Glomerular endothelial cell (primary cell): Measurements from ENCODE around the gene CBX6. TPM values are rescaled to one million over a fixed set of nuclear protein-coding genes. Genes with fewer than 3 reads are reported as not detected.

Source experiments
- DNase-seq: peaks from one replicate; pipeline ENCODE4 v3.0.0-alpha.2; 2011; ENCODE audit warnings: low read depth, low spot score; ENCODE audit errors: extremely low read depth
- total RNA-seq: library from RNA; depleted of rRNA; stranded (reverse); fragments of >200 nt; gene quantifications from 2 replicates; pipeline ENCODE4 v1.2.3, GENCODE V29; 2015

Gene CBX6
- total RNA-seq, 1 donor from 2014 or later = 49.6 TPM

DNA sequence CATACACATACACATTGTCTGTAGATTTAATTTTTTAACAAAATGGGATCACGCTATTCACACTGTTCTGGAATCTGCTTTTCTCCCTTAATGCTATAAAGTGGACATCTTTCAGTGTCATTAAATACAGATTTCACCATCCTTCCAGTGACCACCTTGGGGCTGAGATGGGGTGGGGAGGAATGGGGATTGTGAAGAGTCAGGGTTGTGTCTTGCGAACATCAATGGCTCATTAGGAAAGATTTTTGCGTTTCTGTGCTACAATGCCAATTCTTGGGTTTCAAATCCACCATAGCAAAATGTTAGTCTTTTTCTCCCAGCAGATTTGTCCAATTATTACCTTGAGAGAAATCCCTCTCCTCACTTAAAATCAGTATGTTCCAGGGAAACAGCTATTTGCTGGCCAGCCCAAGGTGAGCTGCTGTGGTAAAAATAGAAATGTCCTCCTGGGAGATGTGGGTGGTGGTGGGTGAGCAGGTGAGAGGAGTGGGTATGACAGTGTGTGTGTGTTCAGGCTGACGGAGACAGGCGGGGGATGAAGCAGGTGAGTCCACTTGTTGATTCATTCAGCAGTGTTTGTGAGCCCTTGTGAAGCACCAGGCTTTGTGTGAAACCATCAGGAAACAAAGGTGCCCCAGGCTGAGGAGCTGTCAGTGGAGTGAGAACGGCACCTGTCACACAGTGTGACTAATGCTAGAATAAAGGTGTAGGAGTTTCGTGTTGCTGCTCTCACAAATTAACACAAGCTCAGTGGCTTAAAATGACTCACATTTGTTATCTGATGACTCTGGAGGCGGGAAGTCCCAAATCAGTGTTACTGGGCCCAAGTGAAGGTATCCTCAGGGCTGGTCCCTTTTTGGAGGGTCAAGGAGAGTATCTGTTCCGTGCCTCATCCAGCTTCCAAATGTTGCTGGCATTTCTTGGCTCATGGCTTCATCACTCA, 1.7 kb upstream of the CBX6 start:
- no peak for DNase-seq

- DNase-seq = no peak
Measured at GRCh38 chr22:38872831-38873248, 824 bp upstream of the CBX6 start.

DNA sequence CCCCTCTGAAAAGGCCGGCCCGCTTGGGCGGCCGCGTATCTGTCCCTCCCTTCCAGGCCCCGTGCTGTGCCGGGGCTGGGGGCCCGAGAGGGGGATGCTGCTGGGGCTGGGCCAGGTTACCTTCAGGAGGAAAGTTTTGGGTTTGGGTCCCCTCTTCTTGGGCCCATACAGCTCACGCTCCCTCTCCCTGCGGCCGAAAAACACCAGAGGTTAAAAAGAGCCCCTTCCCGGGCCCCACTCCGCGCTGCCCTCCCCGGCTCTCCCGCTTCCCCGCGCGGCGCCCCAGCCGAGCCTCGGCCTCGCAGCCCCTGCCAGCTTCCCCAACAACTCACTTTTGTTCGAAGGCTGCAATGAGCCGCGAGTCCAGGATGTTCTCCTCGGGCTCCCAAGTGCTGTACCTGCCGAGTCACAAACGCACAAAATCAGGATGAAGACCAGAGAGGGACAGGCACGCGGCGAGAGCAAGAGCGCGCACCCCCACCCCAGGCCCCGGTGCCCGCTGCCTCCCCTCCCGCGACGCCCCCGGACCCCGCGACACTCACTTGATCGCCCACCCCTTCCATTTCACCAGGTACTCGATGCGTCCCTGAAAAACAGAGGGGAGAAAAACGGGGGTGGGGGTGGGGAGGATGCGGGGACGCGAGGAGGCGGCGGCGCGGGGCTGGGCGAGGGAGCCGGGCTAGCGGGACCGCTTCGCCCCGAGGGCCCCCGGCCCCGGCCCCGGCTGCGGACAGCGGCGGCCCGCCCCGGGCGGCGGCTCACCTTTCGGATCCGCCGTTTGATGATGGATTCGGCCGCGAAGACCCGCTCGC, 450 bp downstream of the CBX6 start:
- no peak for DNase-seq

DNA sequence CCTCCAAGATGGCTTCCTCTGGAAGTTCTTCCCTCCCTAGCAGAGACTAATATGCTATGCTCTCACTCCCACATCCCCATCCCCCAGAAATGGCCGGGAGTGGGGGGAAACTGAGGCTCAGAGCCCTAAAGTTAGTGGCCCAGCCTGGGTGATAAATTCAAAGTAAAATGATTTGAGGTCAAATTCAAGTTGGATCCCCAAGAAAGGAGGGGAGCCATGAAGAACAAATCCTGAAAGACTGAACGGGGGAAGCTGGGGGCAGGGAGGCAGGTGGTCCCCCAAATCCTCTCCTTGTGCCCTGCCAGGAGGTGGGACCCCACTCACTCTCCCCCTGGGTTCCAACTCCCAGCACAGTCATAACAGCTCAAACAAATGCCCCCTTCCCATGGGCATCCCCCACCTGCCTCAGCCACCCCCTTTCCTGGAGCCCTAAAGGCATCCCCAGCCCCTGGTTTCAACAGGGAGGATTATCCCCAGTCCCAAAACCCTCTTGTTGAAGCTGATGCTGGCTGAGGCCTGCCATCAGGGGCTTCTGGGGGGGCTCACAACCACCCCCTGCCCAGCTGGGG, 1.1 kb downstream of the CBX6 start:
- DNase-seq = no peak

GRCh38 chr22:38870312-38870741, 1.7 kb downstream of the CBX6 start:
- DNase-seq = peak; percentile 48

DNA sequence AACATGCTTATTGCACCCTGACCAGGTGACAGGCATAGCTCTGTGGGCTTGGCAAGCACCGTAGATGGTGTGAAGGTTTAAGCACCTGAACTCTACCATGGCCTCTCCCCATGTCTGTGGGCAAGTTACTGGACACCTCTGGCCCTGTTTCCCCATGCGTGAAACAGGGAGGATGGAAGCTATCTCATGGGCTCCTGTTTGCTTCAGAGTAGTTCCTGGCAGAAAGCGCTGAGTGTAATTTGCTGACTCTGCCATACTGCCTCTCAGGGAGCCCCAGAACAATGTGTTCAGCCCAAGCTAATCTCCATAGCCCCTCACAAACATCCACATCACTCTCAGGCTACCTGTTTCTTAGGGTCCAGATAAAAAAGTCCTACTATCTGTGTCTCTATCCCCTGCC, 2.4 kb downstream of the CBX6 start:
- no peak for DNase-seq

GRCh38 chr22:38868886-38869381, 3.1 kb downstream of the CBX6 start:
- DNase-seq = peak; percentile 25

DNA sequence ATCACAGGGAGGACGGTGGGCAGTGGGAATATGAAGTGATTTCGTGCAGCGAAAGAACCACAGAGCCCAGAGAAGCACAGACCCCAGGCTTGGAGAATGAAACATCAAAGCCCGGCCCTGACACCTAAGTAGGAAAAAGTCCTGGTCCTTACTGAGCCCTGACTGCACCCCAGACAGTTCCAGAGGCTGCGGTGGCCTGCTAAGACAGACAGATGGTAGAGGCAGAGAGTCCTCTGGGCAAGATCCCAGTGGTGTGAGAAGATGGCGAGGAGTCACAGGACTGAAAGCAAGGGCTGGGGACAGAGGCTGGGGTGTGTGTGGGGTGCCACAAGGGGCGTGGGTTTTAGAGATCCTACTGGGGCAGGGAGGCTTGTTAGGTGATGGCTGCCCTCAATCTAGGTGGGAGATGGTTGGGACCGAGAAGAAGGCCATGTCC, 3.7 kb downstream of the CBX6 start:
- DNase-seq = no peak

- no peak for DNase-seq
Measured at GRCh38 chr22:38867471-38868285, 4.3 kb downstream of the CBX6 start.

- DNase-seq = no peak
Measured at GRCh38 chr22:38867124-38867455, 4.9 kb downstream of the CBX6 start.

GRCh38 chr22:38866399-38867123, 5.5 kb downstream of the CBX6 start:
- DNase-seq = no peak

- DNase-seq = no peak
Measured at GRCh38 chr22:38866024-38866398, 6.0 kb downstream of the CBX6 start.

DNA sequence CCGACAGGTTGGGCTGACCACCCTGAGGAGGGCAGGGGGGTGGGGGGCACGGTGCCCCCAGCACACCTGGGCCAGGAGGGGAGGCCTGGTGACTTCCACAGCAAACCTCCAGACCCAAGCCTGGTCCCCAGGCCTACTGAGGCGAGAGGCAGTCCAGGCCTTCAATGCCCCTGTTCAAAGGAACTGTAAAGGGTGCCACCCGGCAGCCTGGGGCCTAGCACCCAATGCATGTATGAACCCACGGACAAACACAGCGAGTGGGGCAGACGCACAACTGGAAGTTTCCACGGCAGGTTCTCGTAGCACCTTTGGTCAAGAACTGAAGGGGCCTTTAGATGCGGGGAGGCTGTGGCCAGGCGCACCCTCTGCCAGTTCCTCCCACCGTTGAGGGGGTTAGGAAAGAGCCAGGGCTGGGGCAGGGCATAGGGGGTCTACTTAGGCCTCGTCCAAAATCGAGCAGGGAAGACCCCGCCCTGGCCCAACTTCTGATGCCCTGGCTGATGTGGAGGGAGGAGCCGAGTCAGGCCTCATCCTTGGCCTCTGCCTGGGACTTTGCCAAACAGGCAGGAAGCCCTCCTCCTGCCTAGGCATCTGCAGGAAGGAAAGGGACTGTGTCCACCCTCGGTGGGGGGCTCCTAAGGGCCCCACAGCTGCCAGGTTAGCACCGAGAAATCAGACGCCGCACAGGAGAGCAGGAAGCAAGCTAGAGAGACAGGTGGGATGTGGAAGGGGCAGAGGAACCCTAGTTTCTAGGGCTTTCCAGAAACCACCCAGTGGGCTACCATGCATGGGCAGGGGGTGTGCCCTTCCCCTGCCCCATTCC, 6.6 kb downstream of the CBX6 start:
- DNase-seq = no peak

DNA sequence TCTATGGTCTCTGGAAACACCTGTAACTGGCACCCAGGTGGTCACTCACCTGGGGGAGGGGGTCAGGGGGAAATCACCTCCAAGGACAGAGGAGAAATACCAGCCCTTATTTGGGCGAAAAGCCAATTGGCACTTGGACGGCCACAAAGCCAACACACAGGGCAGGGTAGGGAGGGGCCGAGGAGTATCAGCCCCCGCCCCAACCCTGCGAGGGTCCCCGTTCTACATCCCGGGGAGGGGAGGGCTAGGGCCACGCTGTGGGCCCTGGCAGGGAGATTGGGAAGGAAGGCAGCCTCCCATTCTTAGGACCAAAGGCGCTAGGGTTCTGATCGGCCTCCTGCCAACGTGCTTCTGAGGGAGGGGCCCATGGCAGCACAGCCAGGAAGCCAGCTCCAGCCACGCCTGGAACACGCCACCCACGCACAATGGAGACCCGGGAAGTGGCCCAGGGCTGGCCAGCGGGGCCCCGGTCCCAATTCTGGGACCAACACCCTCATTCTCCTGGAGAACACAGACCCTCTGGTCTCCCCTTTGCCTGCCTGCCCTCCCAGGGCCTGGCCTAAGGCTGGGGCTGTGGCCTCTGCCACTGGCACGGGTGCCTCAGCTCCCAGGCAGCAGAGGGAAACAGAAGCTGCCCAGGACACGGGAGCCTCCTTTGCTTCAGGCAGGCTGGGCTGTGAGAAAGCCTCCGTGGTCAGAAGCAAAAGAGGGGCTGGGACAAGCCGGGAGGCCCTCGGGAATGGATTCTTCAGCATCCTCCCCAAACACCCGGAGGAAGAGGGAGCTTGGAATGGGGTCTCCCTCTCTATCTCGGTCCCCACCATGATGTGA, 7.4 kb downstream of the CBX6 start:
- no peak for DNase-seq

DNA sequence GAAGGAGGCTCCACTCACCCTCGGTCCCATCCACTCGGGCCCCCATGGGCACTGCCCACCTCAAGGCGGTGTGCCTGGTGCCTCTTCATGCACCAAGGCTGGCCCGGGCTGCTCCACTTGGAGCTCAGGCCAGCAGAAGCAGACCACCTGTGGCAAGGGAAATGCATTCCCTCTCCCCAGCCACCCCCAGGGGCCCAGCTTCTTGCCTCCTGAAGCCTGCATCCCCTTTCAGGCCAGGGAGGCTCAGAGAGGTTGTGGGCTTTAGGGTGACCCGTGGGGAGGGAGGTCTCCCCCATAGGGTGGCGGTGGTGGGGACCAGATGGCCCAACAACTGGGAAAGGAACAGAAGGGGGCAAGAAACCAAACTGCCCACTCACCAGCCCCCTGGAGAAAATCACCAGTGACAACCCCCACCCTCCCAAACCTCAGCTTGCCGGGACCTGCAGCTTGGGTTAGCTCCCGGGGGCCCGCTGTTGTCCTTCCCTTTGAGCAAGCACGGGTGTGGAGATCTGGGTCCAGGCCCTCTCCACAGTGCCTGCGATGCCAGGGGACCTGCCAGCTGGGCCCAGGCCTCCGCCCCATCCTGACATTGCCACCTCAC, 8.4 kb downstream of the CBX6 start:
- no peak for DNase-seq

DNA sequence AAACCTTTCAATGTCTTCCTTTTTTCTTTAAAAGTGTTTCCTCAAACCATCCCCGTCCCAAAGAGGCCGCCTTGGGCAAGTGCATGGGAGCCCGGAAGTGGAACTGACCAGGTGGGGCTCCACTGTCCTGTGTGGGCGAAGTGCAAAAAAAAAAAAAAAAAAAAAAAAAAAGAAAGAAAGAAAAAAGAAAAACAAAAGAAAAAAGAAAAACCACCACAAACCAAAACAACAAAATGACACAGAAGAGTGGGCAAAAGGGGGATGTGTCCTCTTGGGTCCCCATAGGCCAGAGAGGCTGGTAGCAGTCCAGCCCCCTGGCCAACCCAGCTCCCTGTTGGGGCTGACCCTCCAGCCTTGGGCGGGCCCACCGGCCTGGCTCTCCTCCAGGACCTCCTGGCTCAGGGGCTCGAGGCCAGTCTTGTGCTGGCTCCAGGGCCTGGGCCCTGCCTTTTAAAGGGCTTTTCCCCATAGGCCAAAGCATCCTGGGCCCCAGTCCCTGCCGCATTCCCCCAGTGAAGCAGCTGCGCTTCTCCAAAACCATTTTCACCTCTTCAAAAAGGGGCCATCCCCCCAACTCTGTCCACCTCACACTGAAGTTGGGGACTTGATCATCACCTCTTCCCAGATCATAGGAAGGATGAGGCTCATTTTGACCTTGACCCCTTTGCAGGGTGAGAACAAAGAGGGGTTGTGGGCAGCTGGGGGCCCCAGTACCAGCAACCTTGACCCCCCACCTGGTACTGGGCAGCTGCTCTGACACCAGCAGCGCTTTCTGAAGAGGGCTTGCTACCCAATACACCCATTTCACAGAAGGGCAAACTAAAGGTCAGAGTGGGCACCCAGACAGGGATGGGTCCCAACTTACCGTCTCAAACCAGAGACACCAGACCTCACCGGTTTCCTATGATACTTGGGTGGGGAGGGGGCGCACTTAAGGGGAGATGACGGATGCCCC, 9.4 kb downstream of the CBX6 start:
- no peak for DNase-seq

DNA sequence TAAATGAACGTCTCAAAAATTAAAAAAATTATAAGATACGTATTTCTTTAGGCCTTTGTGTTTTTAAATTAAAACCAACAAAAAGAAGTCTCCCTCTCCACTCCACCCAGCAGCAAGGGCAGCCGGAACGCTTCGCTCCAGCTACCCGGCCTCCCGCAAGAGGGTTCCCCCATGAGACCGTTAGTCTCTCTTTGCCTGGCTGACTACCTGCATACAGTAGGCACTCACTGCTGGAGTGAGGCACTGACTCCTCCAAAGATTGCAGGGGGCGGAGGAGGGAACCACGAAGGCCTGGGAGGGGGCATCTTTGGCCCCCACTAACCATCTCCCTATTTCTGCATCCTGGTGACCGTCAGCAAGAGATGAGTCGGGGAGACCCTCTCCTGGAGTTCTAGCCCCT, 10.1 kb downstream of the CBX6 start:
- no peak for DNase-seq
